IMR-90 (cell line): ENCODE results near the gene TMEM256. TPM values are rescaled to one million over a fixed set of nuclear protein-coding genes. Genes with fewer than 3 reads are reported as not detected.

Experiments used
- ATAC-seq: fragments of 200-7000 bp; cut with Tn5 transposase; 2 replicates; pipeline ENCODE4 v1.9.1; 2020; ENCODE audit warnings: low read depth, mild to moderate bottlenecking, moderate library complexity
- BruUV-seq: library from RNA; stranded (reverse); fragments of 400-500 nt; replicated peaks from 2 replicates; lab custom pipeline; 2021; lab: Mats Ljungman, UMichigan
- CTCF ChIA-PET: fragments of 300-600 bp; formaldehyde crosslinking; extraction: SDS; loops from one replicate; lab custom pipeline; 2021; ENCODE audit warnings: antibody characterized with exemption; lab: Yijun Ruan, JAX
- POLR2A ChIA-PET: fragments of 300-600 bp; sonication (Branson Sonifier 250); formaldehyde crosslinking; loops from one replicate; lab custom pipeline; 2022; ENCODE audit warnings: antibody characterized with exemption; ENCODE audit not compliant: unreplicated experiment; lab: Charles Lee
- DNase-seq: peaks from one replicate; pipeline ENCODE4 v3.0.0; 2013
- H2AFZ ChIP-seq: replicated peaks from 2 replicates; pipeline ENCODE3; 2013; ENCODE audit warnings: low read length, mild to moderate bottlenecking; ENCODE audit not compliant: poor library complexity
- H2AK5ac ChIP-seq: 2 replicates; pipeline ENCODE4 v1.6.1; 2013; ENCODE audit warnings: low read depth, low read length, inconsistent platforms
- H2AK9ac ChIP-seq: replicated peaks from 2 replicates; pipeline ENCODE3; 2013; ENCODE audit warnings: mild to moderate bottlenecking, low read depth, low read length, moderate library complexity; ENCODE audit not compliant: poor library complexity
- H2BK120ac ChIP-seq: 2 replicates; pipeline ENCODE4 v1.6.1; 2013; ENCODE audit warnings: low read depth, low read length, inconsistent platforms
- H2BK15ac ChIP-seq: 3 replicates; pipeline ENCODE4 v1.6.1; 2013; ENCODE audit warnings: low read depth, low read length, inconsistent platforms
- H2BK20ac ChIP-seq: 2 replicates; pipeline ENCODE4 v1.6.1; 2013; ENCODE audit warnings: low read depth, mild to moderate bottlenecking, inconsistent platforms, low read length, moderate library complexity
- H2BK5ac ChIP-seq: 2 replicates; pipeline ENCODE4 v1.6.1; 2013; ENCODE audit warnings: mild to moderate bottlenecking, low read depth, low read length, inconsistent platforms; ENCODE audit not compliant: poor library complexity, severe bottlenecking
- H3K14ac ChIP-seq: replicated peaks from 2 replicates; pipeline ENCODE4 v1.6.1; 2013; ENCODE audit warnings: low read depth, low read length, inconsistent platforms
- H3K18ac ChIP-seq: 2 replicates; pipeline ENCODE4 v1.6.1; 2013; ENCODE audit warnings: low read depth, low read length, control low read depth
- H3K23ac ChIP-seq: 2 replicates; pipeline ENCODE4 v1.6.1; 2013; ENCODE audit warnings: low read depth, low read length, inconsistent platforms
- H3K27ac ChIP-seq: 2 replicates; pipeline ENCODE4 v1.5.1; 2013; ENCODE audit warnings: mild to moderate bottlenecking, control low read depth, low read length; ENCODE audit not compliant: insufficient read depth
- H3K27me3 ChIP-seq: 2 replicates; pipeline ENCODE4 v1.6.1; 2013; ENCODE audit warnings: low read length; ENCODE audit not compliant: control insufficient read depth, insufficient read depth
- H3K36me3 ChIP-seq: 2 replicates; pipeline ENCODE4 v1.6.1; 2013; ENCODE audit warnings: low read length, mixed read lengths; ENCODE audit not compliant: control insufficient read depth, insufficient read depth
- H3K4ac ChIP-seq: 2 replicates; pipeline ENCODE4 v1.6.1; 2013; ENCODE audit warnings: low read depth, low read length, inconsistent platforms
- H3K4me1 ChIP-seq: 2 replicates; pipeline ENCODE4 v1.6.1; 2013; ENCODE audit warnings: low read length, mixed read lengths; ENCODE audit not compliant: control insufficient read depth, insufficient read depth
- H3K4me2 ChIP-seq: 2 replicates; pipeline ENCODE4 v1.6.1; 2013; ENCODE audit warnings: low read depth, mild to moderate bottlenecking, control low read depth, low read length, moderate library complexity
- H3K4me3 ChIP-seq: 2 replicates; pipeline ENCODE4 v1.5.1; 2013; ENCODE audit warnings: low read depth, mild to moderate bottlenecking, control low read depth, low read length, moderate library complexity; ENCODE audit not compliant: insufficient read depth
- H3K56ac ChIP-seq: 2 replicates; pipeline ENCODE4 v1.6.1; 2013; ENCODE audit warnings: low read length, inconsistent platforms; ENCODE audit not compliant: insufficient read depth; ENCODE audit errors: extremely low read depth
- H3K79me1 ChIP-seq, 2 experiments: 2 replicates each; pipeline ENCODE4 v1.6.1; 2013; ENCODE audit warnings: low read length in 2 of 2, inconsistent platforms in 1 of 2, low read depth in 1 of 2
- H3K9ac ChIP-seq: 2 replicates; pipeline ENCODE4 v1.6.1; 2013; ENCODE audit warnings: low read depth, low read length, control low read depth
- H3K9me1 ChIP-seq: 2 replicates; pipeline ENCODE4 v1.6.1; 2013; ENCODE audit warnings: low read length, inconsistent platforms; ENCODE audit not compliant: insufficient read depth
- H3K9me3 ChIP-seq: 2 replicates; pipeline ENCODE4 v1.6.1; 2013; ENCODE audit warnings: low read length; ENCODE audit not compliant: control insufficient read depth, insufficient read depth
- H4K20me1 ChIP-seq: 2 replicates; pipeline ENCODE4 v1.6.1; 2013; ENCODE audit warnings: low read length, inconsistent platforms; ENCODE audit not compliant: insufficient read depth
- H4K5ac ChIP-seq: 2 replicates; pipeline ENCODE4 v1.6.1; 2013; ENCODE audit warnings: mild to moderate bottlenecking, low read depth, low read length, control low read depth
- H4K8ac ChIP-seq, 2 experiments: 2 replicates each; pipeline ENCODE4 v1.6.1; 2013; ENCODE audit warnings: low read depth in 2 of 2, low read length in 2 of 2, control low read depth in 1 of 2, inconsistent platforms in 1 of 2
- H4K91ac ChIP-seq: 2 replicates; pipeline ENCODE4 v1.6.1; 2013; ENCODE audit warnings: low read depth, low read length, inconsistent platforms; ENCODE audit not compliant: insufficient read depth
- BHLHE40 ChIP-seq: fragments of 150-350 bp; IDR thresholded peaks from 2 replicates; pipeline ENCODE4 v1.6.1; 2016; ENCODE audit warnings: mild to moderate bottlenecking, low read depth, low read length
- CEBPB ChIP-seq: IDR thresholded peaks from 2 replicates; pipeline ENCODE4 v1.6.1; 2012; ENCODE audit warnings: low read depth, low read length, improper control_type of control experiment
- CHD1 ChIP-seq: IDR thresholded peaks from 2 replicates; pipeline ENCODE4 v1.6.1; 2012; ENCODE audit warnings: low read depth, low read length, improper control_type of control experiment
- CTCF ChIP-seq: conservative IDR thresholded peaks from 2 replicates; pipeline ENCODE4 v1.5.1; 2012; ENCODE audit warnings: mild to moderate bottlenecking, low read depth, low read length, improper control_type of control experiment
- FOS ChIP-seq: fragments of 150-350 bp; IDR thresholded peaks from 2 replicates; pipeline ENCODE4 v1.6.1; 2016; ENCODE audit warnings: low read depth, low read length
- MAFK ChIP-seq: IDR thresholded peaks from 2 replicates; pipeline ENCODE4 v1.6.1; 2012; ENCODE audit warnings: low read depth, low read length, improper control_type of control experiment
- MAZ ChIP-seq: IDR thresholded peaks from 2 replicates; pipeline ENCODE4 v1.6.1; 2012; ENCODE audit warnings: low read depth, mild to moderate bottlenecking, low read length, improper control_type of control experiment, moderate library complexity, borderline replicate concordance
- NFE2L2 ChIP-seq: fragments of 150-350 bp; IDR thresholded peaks from 2 replicates; pipeline ENCODE4 v1.6.1; 2016; ENCODE audit warnings: low read depth, mild to moderate bottlenecking, low read length
- RAD21 ChIP-seq: IDR thresholded peaks from 2 replicates; pipeline ENCODE4 v1.6.1; 2012; ENCODE audit warnings: low read length, improper control_type of control experiment
- RCOR1 ChIP-seq: IDR thresholded peaks from 2 replicates; pipeline ENCODE4 v1.6.1; 2012; ENCODE audit warnings: mild to moderate bottlenecking, low read length, improper control_type of control experiment; ENCODE audit not compliant: insufficient replicate concordance
- SMC3 ChIP-seq: fragments of 150-350 bp; IDR thresholded peaks from 2 replicates; pipeline ENCODE4 v1.6.1; 2016; ENCODE audit warnings: low read depth, mild to moderate bottlenecking, antibody characterized with exemption, low read length, moderate library complexity
- USF2 ChIP-seq: fragments of 150-350 bp; IDR thresholded peaks from 2 replicates; pipeline ENCODE4 v1.6.1; 2017; ENCODE audit warnings: mild to moderate bottlenecking, antibody characterized with exemption, low read length, low read depth
- WGBS, 2 experiments: methylation state at CpG; one replicate each; pipeline versions ENCODE4 v1.1.5 to v1.1.7; 2013; ENCODE audit warnings: missing lambda C conversion rate in 2 of 2; ENCODE audit not compliant: insufficient read length in 1 of 2; ENCODE audit errors: extremely low coverage in 2 of 2; 5-methylcytosine and 5-hydroxymethylcytosine counted together
- dilution Hi-C: fragments of 300-500 bp; cut with HindIII; formaldehyde crosslinking; loops from one replicate; pipeline ENCODE4 v1.14.3; 2018; ENCODE audit warnings: low sequenced_read_pairs; ENCODE audit not compliant: unreplicated experiment
- in situ Hi-C: fragments of 300-500 bp; cut with MboI; formaldehyde crosslinking; loops from 3 replicates; pipeline ENCODE4 v1.14.3; 2019; ENCODE audit warnings: low sequenced_read_pairs, inconsistent platforms, mixed read lengths
- intact Hi-C: fragments of 100-400 bp; cut with micrococcal nuclease; formaldehyde crosslinking; loops from 2 replicates; pipeline ENCODE4 v1.10.0; 2022
- polyA plus RNA-seq, 3 experiments: library from polyadenylated mRNA; depleted of rRNA; stranded (reverse); fragments of >200 nt; gene quantifications; 2 replicates each; pipeline ENCODE4 v1.2.3, GENCODE V29; 2012; ENCODE audit warnings: low replicate concordance in 1 of 3
- total RNA-seq: library from RNA; depleted of rRNA; stranded (reverse); fragments of >200 nt; gene quantifications from 2 replicates; pipeline ENCODE4 v1.2.3, GENCODE V29; 2012
- TF ChIP-seq, protein P1 (sequence below): fragments of 150-350 bp; IDR thresholded peaks from 2 replicates; pipeline ENCODE4 v1.6.1; 2016; ENCODE audit warnings: low read depth, mild to moderate bottlenecking, low read length, moderate library complexity, borderline replicate concordance

The TMEM256 gene
- total and polyA plus RNA-seq, 2 of the 4 experiments (the other 2 are of a cell fraction): 38.4 to 174 TPM

DNA sequence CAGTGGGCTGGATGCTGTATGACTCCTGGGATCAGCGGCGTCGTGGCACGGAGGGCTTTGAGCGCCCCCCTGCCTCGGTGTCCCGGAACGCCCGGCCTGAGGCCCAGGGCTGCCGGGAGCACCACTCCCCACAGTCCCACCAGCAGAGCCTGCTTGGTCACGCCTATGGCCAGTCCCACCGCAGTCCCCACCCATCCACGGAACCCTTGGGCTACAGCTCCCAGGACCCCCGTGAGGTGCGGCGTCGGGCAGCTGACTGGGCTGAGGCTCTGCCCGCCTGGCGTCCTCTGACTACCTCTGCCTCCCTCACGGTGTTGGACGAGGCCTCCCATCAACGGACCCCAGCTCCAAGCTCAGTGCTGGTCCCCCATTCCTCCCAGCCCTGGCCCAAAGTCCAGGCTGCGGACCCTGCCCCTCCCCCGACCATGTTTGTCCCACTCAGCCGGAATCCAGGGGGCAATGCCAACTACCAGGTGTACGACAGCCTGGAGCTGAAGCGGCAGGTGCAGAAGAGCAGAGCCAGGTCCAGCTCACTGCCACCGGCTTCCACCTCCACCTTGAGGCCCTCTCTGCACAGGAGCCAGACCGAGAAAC lies 23.1 kb upstream of the TMEM256 start:
- 0 out of 2 replicates have a peak, but pooled peaks cover 3% of the 10 kb centered on the region for H3K9me1 ChIP-seq
- H3K4me2 ChIP-seq: no peak overlapping the region
- H2BK5ac ChIP-seq: no peak overlapping the region
- H3K79me1 ChIP-seq: no peaks in the 10 kb centered on the region
- no peak for ATAC-seq
- no peak overlapping the region for H2AFZ ChIP-seq
- no peak overlapping the region for H3K27ac ChIP-seq
- no peak overlapping the region for H2BK15ac ChIP-seq
- H2AK5ac ChIP-seq: no peak overlapping the region
- no peak overlapping the region for H3K23ac ChIP-seq
- no peak overlapping the region for H3K4ac ChIP-seq
- CTCF ChIA-PET: interaction anchor here (1.1 kb wide), 1 partner anchor 9 kb away, joined by 3 read pairs; no protein-coding TSS in a partner anchor
- no peak overlapping the region for H4K91ac ChIP-seq
- H3K18ac ChIP-seq: no peak overlapping the region
- WGBS, 2 experiments: 93% methylated on average over 17 of the region's 29 CpGs; no CpG with 5 or more reads in 1 of the 2 experiments
- intact Hi-C loops: no loop called here
- in situ Hi-C loops: no loop called here
- no peak overlapping the region for H4K8ac ChIP-seq
- TF ChIP-seq MAZ (no peak), CTCF (no peak), CHD1 (no peak), NFE2L2 (no peak), CEBPB (no peak), RAD21 (no peak), SMC3 (no peak), FOS (no peak), BHLHE40 (no peak), RCOR1 (no peak), USF2 (no peak), MAFK (no peak)
- TF ChIP-seq, protein P1, sequence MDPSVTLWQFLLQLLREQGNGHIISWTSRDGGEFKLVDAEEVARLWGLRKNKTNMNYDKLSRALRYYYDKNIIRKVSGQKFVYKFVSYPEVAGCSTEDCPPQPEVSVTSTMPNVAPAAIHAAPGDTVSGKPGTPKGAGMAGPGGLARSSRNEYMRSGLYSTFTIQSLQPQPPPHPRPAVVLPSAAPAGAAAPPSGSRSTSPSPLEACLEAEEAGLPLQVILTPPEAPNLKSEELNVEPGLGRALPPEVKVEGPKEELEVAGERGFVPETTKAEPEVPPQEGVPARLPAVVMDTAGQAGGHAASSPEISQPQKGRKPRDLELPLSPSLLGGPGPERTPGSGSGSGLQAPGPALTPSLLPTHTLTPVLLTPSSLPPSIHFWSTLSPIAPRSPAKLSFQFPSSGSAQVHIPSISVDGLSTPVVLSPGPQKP: no peak
- POLR2A ChIA-PET: no interaction called here
- H2AK9ac ChIP-seq: peak overlapping the region; percentile 72
- no peak overlapping the region for H2BK120ac ChIP-seq
- no peak overlapping the region for H3K14ac ChIP-seq
- H4K5ac ChIP-seq: no peak overlapping the region
- H2BK20ac ChIP-seq: no peak overlapping the region
- H3K9me3 ChIP-seq: no peaks in the 10 kb centered on the region
- BruUV-seq: no TSS peak
- no peak overlapping the region for H3K9ac ChIP-seq
- no peaks in the 10 kb centered on the region for H4K20me1 ChIP-seq
- no peak for DNase-seq
- H3K36me3 ChIP-seq: no peaks in the 10 kb centered on the region
- dilution Hi-C loops: no loop called here
- H3K56ac ChIP-seq: no peak overlapping the region
- no peaks in the 10 kb centered on the region for H3K4me1 ChIP-seq
- no peak overlapping the region for H3K4me3 ChIP-seq
- H3K27me3 ChIP-seq: peaks cover 2% of the 10 kb centered on the region; the same call in 1 of the 2 replicates
